ENCODE measurements around the gene TBL1Y. TPM values are rescaled to one million over a fixed set of nuclear protein-coding genes. Genes with fewer than 3 reads are reported as not detected.

TBL1Y gene
- total and polyA plus RNA-seq, 2 of the 4 experiments (the other 2 are of a cell fraction): not detected

DNA sequence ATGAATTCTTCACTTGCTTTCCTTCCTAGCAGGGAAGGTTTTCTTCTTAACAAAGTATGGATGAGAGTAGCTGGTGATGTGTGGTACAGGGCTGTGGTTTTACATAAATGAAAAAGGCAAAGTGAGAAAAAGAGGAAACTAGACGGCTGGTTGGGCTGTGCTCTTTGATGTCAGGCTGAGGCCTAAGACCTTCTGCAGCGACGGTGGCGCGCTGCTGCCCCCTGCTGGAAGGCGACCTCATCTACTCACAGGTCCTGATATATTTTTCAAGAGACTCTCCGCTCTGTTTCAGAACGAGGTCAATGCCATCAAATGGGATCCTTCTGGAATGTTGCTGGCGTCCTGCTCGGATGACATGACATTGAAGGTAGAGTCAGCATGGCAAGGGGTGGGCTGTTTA, 175.1 kb downstream of the TBL1Y start:
- Histone ChIP-seq H3K4me2 (ENCODE audit: low read depth, low read length) (no peak overlapping the region), H3K27ac (ENCODE audit: insufficient read depth, low read length) (no peak overlapping the region), H3K27me3 (ENCODE audit: control insufficient read depth, insufficient read depth, low read length) (no peaks in the 10 kb centered on the region), H2BK15ac (ENCODE audit: low read depth, low read length) (no peak overlapping the region), H2AK5ac (ENCODE audit: low read depth, low read length) (no peak overlapping the region), H4K8ac (ENCODE audit: low read depth in 2 of 2, low read length in 2 of 2) (no peak overlapping the region), H3K9me1 (ENCODE audit: insufficient read depth, low read length) (no peaks in the 10 kb centered on the region), H3K4me1 (ENCODE audit: control insufficient read depth, insufficient read depth, low read length) (no peaks in the 10 kb centered on the region), H4K20me1 (ENCODE audit: insufficient read depth, low read length) (no peaks in the 10 kb centered on the region), H3K4me3 (ENCODE audit: insufficient read depth, low read depth, low read length) (no peak overlapping the region), H2AK9ac (replicated peaks; ENCODE audit: low read depth, low read length, poor library complexity) (no peak overlapping the region), H3K56ac (ENCODE audit: extremely low read depth, insufficient read depth, low read length) (no peak overlapping the region), H3K4ac (ENCODE audit: low read depth, low read length) (no peak overlapping the region), H3K18ac (ENCODE audit: low read depth, low read length) (no peak overlapping the region), H3K79me1 (ENCODE audit: low read depth in 1 of 2, low read length in 2 of 2) (no peaks in the 10 kb centered on the region), H3K23ac (ENCODE audit: low read depth, low read length) (no peak overlapping the region), H4K91ac (ENCODE audit: insufficient read depth, low read depth, low read length) (no peak overlapping the region), H2BK120ac (ENCODE audit: low read depth, low read length) (no peak overlapping the region), H3K9ac (ENCODE audit: low read depth, low read length) (no peak overlapping the region), H3K14ac (replicated peaks; ENCODE audit: low read depth, low read length) (no peak overlapping the region), H2BK20ac (ENCODE audit: low read depth, low read length) (no peak overlapping the region), H2BK5ac (ENCODE audit: low read depth, low read length, poor library complexity, severe bottlenecking) (no peak overlapping the region), H3K9me3 (ENCODE audit: control insufficient read depth, insufficient read depth, low read length) (no peaks in the 10 kb centered on the region), H2AFZ (replicated peaks; ENCODE audit: low read length, poor library complexity) (no peak overlapping the region), H4K5ac (ENCODE audit: low read depth, low read length) (no peak overlapping the region), H3K36me3 (ENCODE audit: control insufficient read depth, insufficient read depth, low read length) (no peaks in the 10 kb centered on the region)
- dilution Hi-C loops (cut with HindIII; ENCODE audit: low sequenced_read_pairs, unreplicated experiment): no loop called here
- TF ChIP-seq BHLHE40 (IDR thresholded peaks at IDR 0.05; ENCODE audit: low read depth, low read length) (no peak), CEBPB (IDR thresholded peaks at IDR 0.05; ENCODE audit: low read depth, low read length) (no peak), RAD21 (IDR thresholded peaks at IDR 0.05; ENCODE audit: low read length) (no peak), POLR2A (IDR thresholded peaks at IDR 0.05; ENCODE audit: low read depth, low read length) (no peak), NFE2L2 (IDR thresholded peaks at IDR 0.05; ENCODE audit: low read depth, low read length) (no peak), CHD1 (IDR thresholded peaks at IDR 0.05; ENCODE audit: low read depth, low read length) (no peak), RCOR1 (IDR thresholded peaks at IDR 0.05; ENCODE audit: insufficient replicate concordance, low read length) (no peak), FOS (IDR thresholded peaks at IDR 0.05; ENCODE audit: low read depth, low read length) (no peak), MXI1 (IDR thresholded peaks at IDR 0.05; ENCODE audit: borderline replicate concordance, low read depth, low read length) (no peak), MAFK (IDR thresholded peaks at IDR 0.05; ENCODE audit: low read depth, low read length) (no peak), SMC3 (IDR thresholded peaks at IDR 0.05; ENCODE audit: low read depth, low read length) (no peak)
- TF ChIP-seq, protein P1, sequence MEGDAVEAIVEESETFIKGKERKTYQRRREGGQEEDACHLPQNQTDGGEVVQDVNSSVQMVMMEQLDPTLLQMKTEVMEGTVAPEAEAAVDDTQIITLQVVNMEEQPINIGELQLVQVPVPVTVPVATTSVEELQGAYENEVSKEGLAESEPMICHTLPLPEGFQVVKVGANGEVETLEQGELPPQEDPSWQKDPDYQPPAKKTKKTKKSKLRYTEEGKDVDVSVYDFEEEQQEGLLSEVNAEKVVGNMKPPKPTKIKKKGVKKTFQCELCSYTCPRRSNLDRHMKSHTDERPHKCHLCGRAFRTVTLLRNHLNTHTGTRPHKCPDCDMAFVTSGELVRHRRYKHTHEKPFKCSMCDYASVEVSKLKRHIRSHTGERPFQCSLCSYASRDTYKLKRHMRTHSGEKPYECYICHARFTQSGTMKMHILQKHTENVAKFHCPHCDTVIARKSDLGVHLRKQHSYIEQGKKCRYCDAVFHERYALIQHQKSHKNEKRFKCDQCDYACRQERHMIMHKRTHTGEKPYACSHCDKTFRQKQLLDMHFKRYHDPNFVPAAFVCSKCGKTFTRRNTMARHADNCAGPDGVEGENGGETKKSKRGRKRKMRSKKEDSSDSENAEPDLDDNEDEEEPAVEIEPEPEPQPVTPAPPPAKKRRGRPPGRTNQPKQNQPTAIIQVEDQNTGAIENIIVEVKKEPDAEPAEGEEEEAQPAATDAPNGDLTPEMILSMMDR (conservative IDR thresholded peaks at IDR 0.05; ENCODE audit: low read depth, low read length): no peak
- TF ChIP-seq, protein P2, sequence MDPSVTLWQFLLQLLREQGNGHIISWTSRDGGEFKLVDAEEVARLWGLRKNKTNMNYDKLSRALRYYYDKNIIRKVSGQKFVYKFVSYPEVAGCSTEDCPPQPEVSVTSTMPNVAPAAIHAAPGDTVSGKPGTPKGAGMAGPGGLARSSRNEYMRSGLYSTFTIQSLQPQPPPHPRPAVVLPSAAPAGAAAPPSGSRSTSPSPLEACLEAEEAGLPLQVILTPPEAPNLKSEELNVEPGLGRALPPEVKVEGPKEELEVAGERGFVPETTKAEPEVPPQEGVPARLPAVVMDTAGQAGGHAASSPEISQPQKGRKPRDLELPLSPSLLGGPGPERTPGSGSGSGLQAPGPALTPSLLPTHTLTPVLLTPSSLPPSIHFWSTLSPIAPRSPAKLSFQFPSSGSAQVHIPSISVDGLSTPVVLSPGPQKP (IDR thresholded peaks at IDR 0.05; ENCODE audit: borderline replicate concordance, low read depth, low read length): no peak
- DNase-seq (no peak), ATAC-seq (ENCODE audit: low read depth) (no peak)
- in situ Hi-C loops (cut with MboI; ENCODE audit: low sequenced_read_pairs): no loop called here
- ChIA-PET POLR2A (ENCODE audit: unreplicated experiment) (no interaction called here), CTCF (no interaction called here)
- WGBS, 2 experiments (ENCODE audit: extremely low coverage in 2 of 2, insufficient read length in 1 of 2): no CpG with 5 or more reads among the region's 10 CpGs
- no TSS peak for BruUV-seq (replicated peaks)
- intact Hi-C loops (cut with micrococcal nuclease): no loop called here

All from IMR-90 (cell line).